Psoas muscle (tissue), 8 donors: ENCODE data around the gene PPFIA1. TPM values are rescaled to one million over a fixed set of nuclear protein-coding genes. Genes with fewer than 3 reads are reported as not detected.

ENCODE experiments used
- ATAC-seq, 4 donors: fragments of 200-7000 bp; cut with Tn5 transposase; one replicate each; pipeline ENCODE4 v1.9.1; 2020; ENCODE audit warnings: moderate library complexity in 3 of 4, mild to moderate bottlenecking in 2 of 4
- DNase-seq, 2 donors: peaks; one replicate each; pipeline ENCODE4 v3.0.0-alpha.2; 2020
- H3K27ac ChIP-seq: fragments of 200-600 bp; one replicate; pipeline ENCODE4 v1.8.0; 2022
- H3K27me3 ChIP-seq, 3 donors: fragments of 200-600 bp in 1 of 3; one replicate each; pipeline versions ENCODE4 v1.6.1 to v1.8.0; 2013 to 2022; ENCODE audit warnings: low read length in 2 of 3, mild to moderate bottlenecking in 2 of 3, moderate library complexity in 1 of 3; ENCODE audit not compliant: insufficient read depth in 3 of 3
- H3K36me3 ChIP-seq, 2 donors: fragments of 200-600 bp in 1 of 2; one replicate each; pipeline versions ENCODE4 v1.6.1 to v1.8.0; 2013 to 2022; ENCODE audit warnings: low read depth in 1 of 2, mild to moderate bottlenecking in 1 of 2, moderate library complexity in 1 of 2; ENCODE audit not compliant: insufficient read depth in 1 of 2
- H3K4me1 ChIP-seq: fragments of 200-600 bp; one replicate; pipeline ENCODE4 v1.8.0; 2022
- H3K4me3 ChIP-seq: fragments of 200-600 bp; one replicate; pipeline ENCODE4 v1.8.0; 2022; ENCODE audit warnings: mild to moderate bottlenecking
- H3K9me3 ChIP-seq: fragments of 200-600 bp; one replicate; pipeline ENCODE4 v1.8.0; 2022
- CTCF ChIP-seq: fragments of 200-600 bp; IDR thresholded peaks from one replicate; pipeline ENCODE4 v1.8.0; 2022; ENCODE audit warnings: antibody characterized with exemption
- WGBS, 3 donors: extraction: QIAGEN DNeasy Blood & Tissue Kit; methylation state at CpG; one replicate each; pipeline versions ENCODE4 v1.1.6 to v1.1.7; 2013; 5-methylcytosine and 5-hydroxymethylcytosine counted together
- intact Hi-C, 2 donors: fragments of 100-400 bp; cut with DNase I; formaldehyde crosslinking; loops; one replicate each; pipeline versions ENCODE4 v1.11.0 to v1.14.2; 2022
- polyA plus RNA-seq, 3 donors: library from polyadenylated mRNA; stranded (reverse); fragments of 200-250 nt; gene quantifications; one replicate each; pipeline ENCODE4 v1.2.3, GENCODE V29; 2013
- total RNA-seq, 4 donors: library from RNA; stranded (reverse); fragmentation: NEBNext Ultra II Directional in 2 of 4; extraction: Animal tissue kit (Norgen Biotek cat#: 25700) in 2 of 4; gene quantifications; one replicate each; pipeline versions ENCODE4 v1.2.1 to v1.2.4, GENCODE V29; 2021 to 2023
- donor health status: healthy with polysubstance abuse.
- donor health status: DM: no; HTN: no; CAD: no; lungs with moderate emphysema.
- donor health status: Bipolar disorder and iron deficiency.
- donor health status: healthy.
- donor health status: DM: yes; HTN: yes; CAD: no.
- donor health status: DM: no; HTN: no; CAD: no.
- donor health status: DM: no; HTN: no; CAD: no.
- donor health status: DM: yes; HTN: yes; CAD: no.

The PPFIA1 gene
- total and polyA plus RNA-seq, 7 donors = 16.7 to 49.5 (median 34.3) TPM

DNA sequence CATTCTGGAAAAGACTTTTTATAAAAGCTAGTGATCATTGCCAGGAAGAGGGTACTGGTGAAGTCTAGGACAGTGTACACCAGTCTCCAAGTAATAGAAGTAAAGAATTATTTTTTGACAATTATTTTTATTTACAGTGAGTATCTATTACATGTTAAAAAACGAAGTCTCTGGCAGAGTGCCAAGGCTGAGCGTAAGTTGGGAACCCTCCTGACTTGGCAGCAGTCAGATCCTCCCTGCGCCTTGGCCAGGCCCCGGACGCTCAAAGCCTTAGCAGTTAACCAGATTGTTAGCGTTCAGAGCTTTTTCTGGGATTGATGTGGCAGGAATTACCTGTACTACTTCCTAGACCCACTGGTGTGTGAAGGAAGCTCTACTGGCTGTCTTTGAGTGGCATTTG, 89.7 kb downstream of the PPFIA1 start:
- intact Hi-C loops = no loop called here
- no peaks in the 10 kb centered on the region for H3K4me1 ChIP-seq
- no peak for TF ChIP-seq CTCF
- H3K4me3 ChIP-seq = no peak overlapping the region
- ATAC-seq = no peak
- H3K27ac ChIP-seq = no peak overlapping the region
- H3K36me3 ChIP-seq = peaks cover 8 to 94% of the 10 kb centered on the region in 2 donors
- H3K9me3 ChIP-seq = no peaks in the 10 kb centered on the region
- H3K27me3 ChIP-seq = no peaks in the 10 kb centered on the region
- WGBS, 3 donors = 68 to 83% (median 70%) methylated on average over 6 of the region's 6 CpGs
- DNase-seq = no peak

- Histone ChIP-seq H3K4me1 (no peaks in the 10 kb centered on the region), H3K4me3 (no peak overlapping the region), H3K27ac (no peak overlapping the region), H3K9me3 (no peaks in the 10 kb centered on the region), H3K36me3 (peaks cover 0 to 72% of the 10 kb centered on the region in 2 donors), H3K27me3 (no peaks in the 10 kb centered on the region)
- TF ChIP-seq CTCF = no peak
- intact Hi-C loops = no loop called here
- 83 to 89% (median 86%) methylated on average over 2 of the region's 2 CpGs for WGBS, 3 donors
- ATAC-seq (no peak), DNase-seq (no peak)
Measured at GRCh38 chr11:70364178-70364577, 93.7 kb downstream of the PPFIA1 start.

DNA sequence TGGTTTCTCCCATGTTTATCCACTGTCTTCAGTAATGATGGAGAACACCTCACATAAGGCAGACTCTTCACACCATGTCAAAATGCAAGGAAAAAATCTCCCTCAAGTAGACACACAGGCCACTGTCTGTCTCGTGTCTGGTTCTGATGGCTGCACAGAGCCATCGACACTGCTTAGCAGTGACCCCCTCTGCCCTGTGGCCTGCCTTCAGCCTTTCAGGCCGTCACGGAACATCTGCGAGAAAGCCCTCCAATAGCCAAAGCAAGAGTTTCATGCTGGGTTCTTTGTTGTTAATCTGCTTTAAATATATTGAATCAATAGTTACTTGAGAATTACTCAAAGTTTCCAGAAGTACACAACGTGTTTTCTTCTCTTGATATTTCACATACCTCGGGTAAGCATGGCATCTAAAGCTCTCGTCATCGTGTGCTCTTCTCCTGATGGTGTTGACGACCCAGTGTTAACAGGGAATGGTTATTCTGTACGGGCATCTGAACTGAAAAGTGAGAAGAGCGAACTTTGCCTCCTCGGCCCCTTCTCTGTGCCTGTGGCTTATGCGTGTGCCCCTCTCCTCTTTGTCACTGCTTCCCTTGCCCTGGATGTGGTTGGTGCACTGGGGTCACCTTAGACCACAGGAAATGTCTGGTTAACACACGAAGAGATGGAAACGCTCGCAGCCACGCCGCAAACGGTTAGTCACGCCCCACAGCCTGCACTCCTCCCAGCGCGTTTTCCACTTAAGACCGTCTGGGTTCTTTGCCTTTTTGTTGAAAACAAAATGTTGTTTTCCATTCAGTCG, 94.5 kb downstream of the PPFIA1 start:
- Histone ChIP-seq H3K9me3 (no peaks in the 10 kb centered on the region), H3K36me3 (peaks cover 0 to 68% of the 10 kb centered on the region in 2 donors), H3K27me3 (no peaks in the 10 kb centered on the region), H3K4me3 (no peak overlapping the region), H3K4me1 (no peaks in the 10 kb centered on the region), H3K27ac (no peak overlapping the region)
- no peak for DNase-seq
- no peak for TF ChIP-seq CTCF
- ATAC-seq = no peak
- intact Hi-C loops = no loop called here
- WGBS, 3 donors = 72 to 85% (median 77%) methylated on average over 25 of the region's 25 CpGs

DNA sequence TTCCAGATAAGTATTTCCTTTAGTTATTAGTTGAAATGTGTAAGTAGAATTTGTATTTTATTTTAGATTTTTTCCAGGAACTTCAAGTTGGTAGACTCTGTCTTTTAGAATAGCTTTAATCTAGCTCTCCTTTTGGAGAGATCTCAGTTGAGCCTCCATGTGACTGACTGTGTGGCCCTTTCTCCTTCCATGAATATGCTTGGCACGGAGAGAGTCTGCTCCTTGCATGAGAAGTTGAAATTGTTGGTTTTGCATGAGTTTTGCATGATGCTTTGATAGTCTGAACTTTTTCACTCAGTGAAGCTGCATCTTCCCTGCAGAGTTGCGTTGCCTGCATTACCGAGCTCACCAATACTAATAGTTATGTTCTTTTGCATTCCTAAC, 95.0 kb downstream of the PPFIA1 start:
- no peak for TF ChIP-seq CTCF
- WGBS, 3 donors = 87 to 91% (median 88%) methylated on average over 3 of the region's 3 CpGs
- intact Hi-C loops = no loop called here
- H3K27me3 ChIP-seq = no peaks in the 10 kb centered on the region
- no peaks in the 10 kb centered on the region for H3K9me3 ChIP-seq
- no peaks in the 10 kb centered on the region for H3K4me1 ChIP-seq
- DNase-seq (no peak), ATAC-seq (no peak)
- H3K4me3 ChIP-seq = no peak overlapping the region
- H3K36me3 ChIP-seq = peaks cover 0 to 66% of the 10 kb centered on the region in 2 donors
- H3K27ac ChIP-seq = no peak overlapping the region

- ATAC-seq = peak; percentile 42 to 78 (median 64)
- no peak for DNase-seq
- Histone ChIP-seq H3K4me1 (no peaks in the 10 kb centered on the region), H3K27me3 (no peaks in the 10 kb centered on the region), H3K4me3 (no peak overlapping the region), H3K9me3 (no peaks in the 10 kb centered on the region), H3K36me3 (peaks cover 0 to 56% of the 10 kb centered on the region in 2 donors), H3K27ac (no peak overlapping the region)
- intact Hi-C loops = no loop called here
- no peak for TF ChIP-seq CTCF
- WGBS, 3 donors = 54 to 78% (median 71%) methylated on average over 8 of the region's 8 CpGs
Measured at GRCh38 chr11:70367071-70367470, 96.6 kb downstream of the PPFIA1 start.
